GM21423 (cell line): ENCODE measurements around the gene FXYD4.
A peak's percentile ranks its signal among the peaks of the same experiment; 100 is the strongest.

Source experiments
- ATAC-seq: cut with Tn5 transposase; IDR thresholded peaks from one replicate; pipeline ENCODE4 v1.9.1; 2021; ENCODE audit warnings: mild to moderate bottlenecking, moderate library complexity; ENCODE audit not compliant: unreplicated experiment

Gene FXYD4

DNA sequence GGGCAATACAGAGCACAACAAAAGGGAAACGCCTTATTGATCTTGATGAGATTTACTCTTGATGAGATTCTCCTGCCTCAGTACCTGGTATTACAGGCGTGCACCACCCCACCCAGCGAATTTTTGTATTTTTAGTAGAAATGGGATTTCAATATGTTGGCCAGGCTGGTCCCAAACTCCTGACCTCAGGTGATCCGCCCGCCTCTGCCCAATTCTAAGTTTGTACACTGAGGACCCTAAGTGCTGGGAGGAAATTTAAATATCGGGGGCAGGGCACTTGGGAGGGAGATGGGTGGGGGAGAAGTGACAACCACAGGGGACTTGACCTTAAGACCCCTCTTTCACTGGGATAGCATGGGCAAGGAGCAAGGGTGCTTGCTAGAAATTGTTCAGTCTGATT, 23.4 kb downstream of the FXYD4 start:
- ATAC-seq: no peak

GRCh38 chr10:43395571-43396060, 24.2 kb downstream of the FXYD4 start:
- no peak for ATAC-seq

DNA sequence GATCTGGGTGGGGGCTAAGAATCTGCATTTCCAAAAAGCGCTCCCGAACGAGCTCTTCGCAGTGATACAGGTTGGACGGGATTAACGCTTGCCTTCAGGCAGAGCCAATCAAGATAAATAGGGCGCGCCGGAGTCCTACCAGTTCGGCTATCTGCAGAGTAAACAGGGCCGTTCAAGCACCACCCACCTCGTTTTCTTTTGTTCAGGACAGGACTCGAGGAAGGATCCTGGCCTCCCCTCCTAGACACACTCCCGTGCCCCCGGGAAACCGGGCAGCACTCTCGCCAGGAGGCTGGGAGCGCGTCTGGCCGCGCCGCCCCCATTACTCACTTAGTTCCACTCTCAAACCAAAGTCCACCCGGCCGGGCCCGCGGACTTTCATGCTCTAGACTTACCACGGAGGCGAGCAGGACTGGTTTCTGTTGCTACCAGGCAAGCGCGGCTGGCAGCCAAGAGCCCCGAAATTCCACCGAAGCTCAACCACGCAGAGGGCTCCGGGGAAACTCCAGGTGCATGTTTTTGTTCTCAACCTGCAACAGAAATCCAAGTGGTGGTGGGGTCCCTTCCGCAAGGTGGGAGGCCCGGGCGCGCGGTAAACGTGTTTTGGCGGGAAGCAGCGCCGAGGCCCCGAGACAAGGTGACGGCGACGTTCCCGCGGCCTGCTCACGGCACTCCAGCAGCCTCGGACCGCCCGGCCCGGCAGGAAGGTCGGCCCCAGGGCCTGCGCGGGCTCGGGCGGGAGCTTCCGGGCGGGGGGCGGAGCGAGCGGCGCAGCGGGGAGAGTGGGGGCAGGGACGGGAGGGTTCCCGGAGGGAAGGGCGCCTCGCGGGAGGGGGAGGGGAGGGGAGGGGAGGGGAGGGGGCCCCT, 24.9 kb downstream of the FXYD4 start:
- peak; percentile 48 for ATAC-seq

DNA sequence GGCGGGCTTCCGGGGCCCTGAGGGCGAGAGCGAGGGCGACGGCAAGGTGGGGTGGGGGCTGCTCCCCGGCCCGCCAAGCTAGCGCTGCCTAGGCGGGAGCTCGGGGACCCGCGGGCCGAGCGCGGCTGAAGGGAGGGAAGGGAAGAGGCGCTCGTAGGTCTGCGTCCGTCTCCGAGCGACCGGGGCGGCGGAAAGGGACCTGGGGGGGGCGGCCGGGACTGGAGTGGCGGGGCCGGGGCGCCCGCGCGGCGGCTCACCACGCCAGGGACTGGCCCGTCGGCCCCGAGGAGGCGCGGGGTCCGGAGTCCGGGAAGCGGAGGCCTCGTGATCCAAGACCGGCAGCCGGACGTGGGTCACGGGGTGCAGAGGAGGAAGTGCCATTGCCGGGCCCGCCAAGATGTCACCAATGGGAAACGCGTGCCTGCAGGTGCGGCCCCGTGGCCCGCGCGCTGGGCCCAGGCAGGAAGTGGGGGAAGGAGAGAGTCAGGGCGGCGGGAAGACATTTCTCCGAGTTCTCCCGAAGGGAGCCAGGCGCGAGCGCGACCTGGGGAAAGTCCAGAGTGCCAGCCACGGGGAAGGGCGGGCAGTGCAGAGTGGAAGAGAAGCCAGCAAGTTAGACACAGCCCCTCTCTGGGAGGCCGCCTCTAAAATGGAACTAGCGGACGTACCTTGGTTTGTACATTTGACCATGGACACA, 25.6 kb downstream of the FXYD4 start:
- peak; percentile 86 for ATAC-seq

- no peak for ATAC-seq
Observed at GRCh38 chr10:43398939-43399319, 27.5 kb downstream of the FXYD4 start.

DNA sequence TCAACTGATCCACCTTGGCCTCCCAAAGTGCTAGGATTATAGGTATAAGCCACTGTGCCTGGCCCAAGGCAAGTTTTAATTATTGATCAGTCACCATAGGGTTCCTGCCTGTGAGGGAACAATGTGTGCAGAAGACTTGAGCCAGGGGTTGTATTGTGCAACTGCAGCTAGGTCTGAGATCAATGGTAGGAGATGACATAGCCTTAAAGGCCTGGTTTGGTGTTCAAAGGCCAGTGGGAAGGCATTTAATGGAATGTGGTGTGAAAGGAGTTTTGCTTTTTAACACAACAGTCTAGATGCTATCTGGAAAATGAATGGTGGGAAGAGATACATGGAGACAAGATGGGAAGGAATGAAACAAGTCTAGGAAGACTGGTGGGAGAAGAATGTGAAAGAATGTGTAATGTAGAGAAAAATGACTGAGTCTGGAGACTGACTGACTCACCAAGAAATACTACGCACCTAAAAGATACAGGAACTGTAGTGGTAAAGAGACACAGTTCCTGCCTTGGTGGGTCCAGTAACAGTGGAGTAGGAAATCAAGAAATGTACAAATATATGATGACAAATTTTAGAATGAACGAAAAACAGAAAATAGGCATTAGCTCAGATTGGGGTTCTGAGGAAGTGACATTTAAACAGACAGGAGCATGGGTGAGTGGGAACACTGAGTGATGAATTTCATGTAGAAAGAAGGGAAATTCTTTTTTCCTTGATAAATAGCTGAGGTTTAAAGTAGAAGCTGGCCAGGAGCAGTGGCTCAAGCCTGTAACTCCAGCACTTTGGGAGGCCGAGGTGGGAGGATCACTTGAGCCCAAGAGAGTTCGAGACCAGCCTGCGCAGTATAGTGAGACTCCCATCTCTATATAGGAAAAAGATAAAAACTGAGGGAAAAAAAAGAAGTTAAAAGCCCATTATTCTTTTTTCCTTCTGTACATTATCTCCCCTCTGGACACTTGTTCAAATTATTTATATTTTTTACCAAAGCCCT, 28.2 kb downstream of the FXYD4 start:
- ATAC-seq: no peak

DNA sequence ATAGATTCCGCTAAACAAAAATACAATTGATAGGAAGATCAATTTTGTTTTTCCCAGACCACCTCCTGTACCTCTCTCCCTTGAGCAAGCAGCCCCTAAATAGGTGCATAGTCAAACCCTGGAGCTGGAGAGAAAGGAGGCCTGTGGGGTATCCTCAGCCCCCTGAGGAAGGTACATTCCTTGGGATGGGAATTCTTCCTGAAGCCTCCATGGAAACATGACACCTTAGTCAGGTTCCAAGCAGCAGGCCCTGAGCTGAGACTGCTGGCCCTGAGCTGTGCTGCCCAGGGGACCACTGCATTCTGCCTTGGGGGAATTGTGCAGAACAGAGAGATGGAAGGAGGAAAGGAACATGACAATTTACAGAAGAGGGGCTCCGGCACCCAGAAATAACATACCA, 30.2 kb downstream of the FXYD4 start:
- no peak for ATAC-seq

GRCh38 chr10:43402176-43402575, 30.7 kb downstream of the FXYD4 start:
- no peak for ATAC-seq

DNA sequence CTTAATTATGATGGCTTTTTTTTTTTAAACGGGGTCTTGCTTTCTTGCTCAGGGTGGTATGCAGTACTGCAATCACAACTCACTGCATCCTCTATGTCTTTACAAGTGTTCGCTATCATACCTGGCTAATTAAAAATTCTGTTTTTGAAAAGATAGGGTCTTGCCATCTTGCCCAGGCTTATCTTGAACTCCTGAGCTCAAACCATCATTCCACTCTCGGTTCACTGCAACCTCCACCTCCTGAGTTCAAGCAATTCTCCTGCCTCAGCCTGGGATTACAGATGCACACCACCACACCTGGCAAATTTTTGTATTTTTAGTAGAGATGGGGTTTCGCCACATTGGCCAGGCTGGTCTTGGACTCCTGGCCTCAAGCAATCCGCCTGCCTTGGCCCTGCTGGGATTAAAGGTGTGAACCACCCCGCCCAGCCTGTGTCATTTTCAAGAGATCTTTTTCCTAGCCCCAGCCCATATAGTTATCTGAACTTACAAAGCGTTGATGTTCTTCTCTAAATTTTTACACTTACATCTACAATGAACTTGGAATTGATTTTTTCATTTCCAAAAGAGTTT, 31.5 kb downstream of the FXYD4 start:
- no peak for ATAC-seq

- no peak for ATAC-seq
Observed at GRCh38 chr10:43403911-43404703, 32.7 kb downstream of the FXYD4 start.

- no peak for ATAC-seq
Observed at GRCh38 chr10:43404704-43405084, 33.3 kb downstream of the FXYD4 start.

- peak; percentile 23 for ATAC-seq
Observed at GRCh38 chr10:43407148-43407575, 35.7 kb downstream of the FXYD4 start.

DNA sequence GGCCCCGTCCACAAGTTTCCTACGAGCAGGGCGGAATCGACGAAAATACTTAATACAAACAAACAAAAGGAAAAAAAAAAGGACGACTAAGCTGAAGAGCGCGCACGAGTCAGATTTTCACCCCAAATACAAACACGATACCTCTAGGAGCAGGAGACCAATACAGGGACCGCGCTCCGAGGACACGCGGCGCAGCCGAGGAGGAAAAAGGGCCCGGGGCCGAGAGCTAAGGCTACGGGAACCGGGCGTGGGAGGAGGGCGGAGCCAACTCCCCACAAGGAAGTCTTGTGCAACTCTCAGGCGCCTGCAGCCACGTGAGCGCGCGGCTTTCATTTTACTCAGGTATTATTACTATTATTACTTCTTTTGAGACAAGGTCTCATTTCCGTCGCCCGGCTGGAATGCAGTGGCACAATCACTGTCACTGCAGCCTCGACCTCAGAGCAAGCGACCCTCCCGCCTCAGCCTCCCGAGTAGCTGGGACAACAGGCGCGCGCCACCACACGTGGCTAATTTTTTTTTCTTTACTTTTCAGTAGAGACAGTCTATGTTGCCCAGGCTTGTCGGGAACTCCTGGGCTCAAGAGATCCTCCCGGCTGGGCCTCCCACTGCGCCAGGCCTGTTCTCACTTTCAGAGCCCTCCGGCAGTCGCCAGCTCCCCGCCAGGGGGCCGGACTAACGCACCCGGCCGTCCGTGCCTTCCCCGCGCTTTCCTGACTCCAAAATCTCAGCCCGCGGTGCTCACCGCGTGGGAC, 36.3 kb downstream of the FXYD4 start:
- peak; percentile 44 for ATAC-seq

DNA sequence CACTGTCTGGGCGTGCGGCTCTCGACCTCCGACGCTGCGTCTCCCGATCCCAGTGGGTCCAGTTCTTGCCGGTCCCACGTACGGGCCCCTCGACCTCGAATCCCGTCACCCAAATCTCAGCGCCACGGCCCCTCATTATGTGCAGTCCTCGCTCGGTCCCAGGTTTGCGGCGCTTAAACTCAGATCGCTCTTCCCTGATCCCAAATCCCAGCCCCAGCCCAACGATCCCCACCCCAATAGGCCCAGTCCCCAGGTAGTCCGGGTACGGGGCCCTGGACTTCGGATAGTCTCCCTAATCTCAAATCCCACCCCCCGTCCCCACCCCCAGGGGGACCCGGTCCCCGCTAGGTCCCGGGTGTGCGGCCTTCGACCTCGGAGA, 36.9 kb downstream of the FXYD4 start:
- ATAC-seq: peak; percentile 1

DNA sequence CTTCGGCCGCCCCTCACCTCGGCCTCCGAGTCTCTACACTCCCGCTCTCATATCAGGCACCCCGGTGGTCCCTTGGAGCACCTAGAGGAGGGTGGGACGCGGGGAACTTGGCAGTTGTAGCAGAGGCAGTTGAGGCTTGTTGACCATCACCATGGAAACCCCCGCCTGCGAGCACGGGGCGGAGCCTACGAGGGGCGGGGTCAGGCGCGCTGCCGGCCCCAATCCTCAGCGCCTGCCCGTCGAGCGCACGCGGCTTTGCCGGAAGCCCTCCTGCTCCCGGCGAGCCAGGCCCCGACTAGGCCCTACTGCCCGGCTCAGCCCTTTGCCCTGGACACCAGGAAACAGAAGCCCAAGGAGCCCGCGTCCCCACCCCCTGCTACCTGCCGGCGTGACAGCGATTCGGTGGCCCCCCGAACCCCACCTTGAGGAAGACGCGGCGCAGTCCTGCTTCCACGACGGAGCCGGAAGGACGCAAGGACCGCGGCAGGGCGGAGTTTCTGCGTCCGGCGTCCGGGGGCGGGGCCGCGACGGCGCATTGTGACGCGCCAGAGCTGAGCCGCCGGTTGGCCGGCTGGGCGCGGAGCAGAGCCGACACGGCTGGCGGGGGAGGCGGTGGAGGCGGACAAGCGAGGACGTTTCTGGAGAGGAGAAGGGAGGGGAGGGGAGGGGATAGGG, 37.4 kb downstream of the FXYD4 start, which contains the start of gene HNRNPF:
Gene HNRNPF (minus strand): TSS at position 477 of the 675 bp plus-strand sequence. CDS start 21,302 bp downstream, outside the sequence.
- peak; percentile 66 for ATAC-seq

DNA sequence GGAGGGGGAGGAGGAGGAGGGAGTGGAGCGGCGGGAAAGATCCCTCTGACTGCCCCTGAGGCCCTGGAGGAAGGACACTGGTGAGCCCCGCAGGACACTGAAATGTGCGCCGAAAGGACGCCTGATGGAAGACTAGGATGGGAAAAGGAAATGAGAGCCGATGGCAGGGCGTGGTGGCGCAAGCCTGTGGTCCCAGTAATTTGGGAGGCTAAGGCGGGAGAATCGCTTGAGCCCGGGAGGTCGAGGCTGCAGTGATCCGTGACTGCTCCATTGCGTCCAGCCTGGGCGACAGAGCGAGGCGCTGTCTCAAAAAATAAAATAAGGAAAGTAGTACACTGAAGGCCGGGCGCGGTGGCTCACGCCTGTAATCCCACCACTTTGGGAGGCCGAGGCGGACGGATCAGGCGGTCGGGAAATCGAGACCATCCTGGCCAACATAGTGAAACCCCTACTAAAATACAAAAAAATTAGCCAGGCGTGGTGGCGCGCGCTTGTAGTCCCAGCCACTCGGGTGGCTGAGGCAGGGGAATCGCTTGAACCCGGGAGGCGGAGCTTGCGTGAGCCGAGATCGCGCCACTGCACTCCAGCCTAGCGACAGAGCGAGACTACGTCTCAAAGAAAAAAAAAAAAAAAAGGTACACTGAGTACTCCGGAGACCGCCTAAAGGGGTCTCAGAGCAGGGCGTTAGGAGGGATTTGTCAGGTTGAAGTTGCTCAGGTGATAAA, 38.1 kb downstream of the FXYD4 start:
- ATAC-seq: no peak

GRCh38 chr10:43410345-43410744, 38.9 kb downstream of the FXYD4 start:
- no peak for ATAC-seq

GRCh38 chr10:43411536-43411935, 40.1 kb downstream of the FXYD4 start:
- no peak for ATAC-seq
